Right lobe of liver (tissue), 6 donors: ENCODE results near the gene POLR2H. TPM values are rescaled to one million over a fixed set of nuclear protein-coding genes. Genes with fewer than 3 reads are reported as not detected.

Experiments used
- ATAC-seq, 4 donors: fragments of 200-7000 bp; cut with Tn5 transposase; one replicate each; pipeline ENCODE4 v1.9.1; 2020; ENCODE audit warnings: mild to moderate bottlenecking in 4 of 4, moderate library complexity in 4 of 4
- DNase-seq, 3 donors: peaks; one replicate each; pipeline ENCODE4 v3.0.0-alpha.2; 2020
- H3K27ac ChIP-seq, 3 donors: fragments of 200-600 bp; one replicate each; pipeline ENCODE4 v1.8.0; 2022
- H3K27me3 ChIP-seq, 2 donors: fragments of 200-600 bp; one replicate each; pipeline ENCODE4 v1.8.0; 2022
- H3K36me3 ChIP-seq, 4 donors: fragments of 200-600 bp; sonication (generic) in 1 of 4; one replicate each; pipeline versions ENCODE4 v1.5.1 to v1.8.0; 2017 to 2022; ENCODE audit warnings: control low read depth in 1 of 4
- H3K4me1 ChIP-seq, 4 donors: fragments of 200-600 bp; sonication (generic) in 1 of 4; one replicate each; pipeline versions ENCODE4 v1.5.1 to v1.8.0; 2017 to 2022; ENCODE audit warnings: control low read depth in 1 of 4
- H3K4me3 ChIP-seq, 3 donors: fragments of 200-600 bp; one replicate each; pipeline ENCODE4 v1.8.0; 2022
- H3K9me3 ChIP-seq, 4 donors: fragments of 200-600 bp; sonication (generic) in 1 of 4; one replicate each; pipeline versions ENCODE4 v1.5.1 to v1.8.0; 2017 to 2022; ENCODE audit warnings: control low read depth in 1 of 4
- POLR2A ChIP-seq: fragments of 450-650 bp; IDR thresholded peaks from one replicate; pipeline ENCODE4 v1.6.1; 2017; ENCODE audit warnings: antibody characterized with exemption, mild to moderate bottlenecking
- WGBS: methylation state at CpG from one replicate; pipeline ENCODE4 v1.1.6; 2018; ENCODE audit warnings: low coverage, low lambda C conversion rate; ENCODE audit not compliant: insufficient coverage; ENCODE audit errors: missing lambda C conversion rate; 5-methylcytosine and 5-hydroxymethylcytosine counted together
- intact Hi-C, 2 donors: fragments of 100-400 bp; cut with DNase I; formaldehyde crosslinking; loops; one replicate each; pipeline versions ENCODE4 v1.11.2 to v1.14.1; 2022
- total RNA-seq, 6 experiments: library from RNA; depleted of rRNA in 2 of 6; stranded (reverse); fragments of >200 nt in 2 of 6; fragmentation: NEBNext Ultra II Directional in 3 of 6; extraction: Animal tissue kit (Norgen Biotek cat#: 25700) in 3 of 6; gene quantifications; one replicate each; pipeline versions ENCODE4 v1.1.0 to v1.2.4, GENCODE V29; 2016 to 2023
- TF ChIP-seq, protein P1 (sequence below), 4 donors: fragments of 200-600 bp in 3 of 4; fragments of 450-650 bp in 1 of 4; IDR thresholded peaks; one replicate each; pipeline versions ENCODE4 v1.5.1 to v1.8.0; 2016 to 2022; ENCODE audit warnings: antibody characterized with exemption in 4 of 4, mild to moderate bottlenecking in 2 of 4
- donor health status: DM: no; HTN: yes; CAD: no.
- donor health status: DM: no; HTN: no; CAD: no.
- donor health status: DM: no; HTN: no; CAD: no.
- donor health status: DM: no; HTN: yes; CAD: no.
- donor health status: DM: no; HTN: yes; CAD: no.

POLR2H gene
- total RNA-seq, 6 experiments from 2014 or later, result 27.4 to 65.7 (median 35.3) TPM

DNA sequence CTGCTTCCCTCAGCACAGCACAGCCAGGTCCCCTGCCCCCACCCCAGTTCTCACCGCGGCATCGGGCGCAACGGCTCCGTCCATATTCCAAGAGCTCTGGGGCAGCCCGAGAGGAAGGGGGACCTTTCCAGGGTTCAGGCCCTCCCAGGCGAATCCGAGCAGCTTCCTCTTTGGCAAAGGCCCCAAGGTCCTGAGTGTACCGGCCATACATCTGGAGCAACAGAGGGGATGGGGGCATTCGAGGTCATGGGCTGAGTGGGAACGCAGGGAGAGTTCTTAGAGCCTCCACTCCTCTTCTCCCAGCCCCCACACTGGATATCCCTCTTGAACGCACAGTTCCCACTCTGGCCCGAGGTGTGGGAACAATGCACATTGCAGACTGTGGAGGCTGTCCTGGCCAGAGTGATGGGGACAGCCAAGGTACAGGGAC lies 2.6 kb upstream of the POLR2H start:
- DNase-seq, result peak in 2 of 3 donors; percentile 42 to 47
- whole genome bisulfite sequencing, result 46% methylated on average over 6 of the region's 14 CpGs
- intact Hi-C loops, result no loop called here

DNA sequence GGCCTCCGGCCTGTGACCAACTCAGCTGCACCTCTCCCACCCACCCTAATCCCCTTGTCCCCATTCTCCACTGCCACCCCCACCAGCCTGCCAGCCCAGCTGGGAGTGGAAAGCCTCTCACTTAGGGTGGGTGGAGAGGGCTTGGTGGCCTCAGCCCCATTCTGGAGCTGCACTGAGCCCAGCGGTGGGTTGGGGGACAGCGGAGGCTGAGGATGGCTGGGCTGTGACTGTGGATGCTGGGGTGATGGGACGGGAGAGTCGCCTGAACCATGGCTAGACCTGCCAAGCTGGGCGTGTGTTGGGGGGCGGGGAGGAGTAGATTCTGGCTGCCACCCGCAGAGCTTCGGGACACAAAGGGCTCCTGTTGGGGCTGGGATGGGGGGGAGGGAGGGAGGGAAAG lies 1.9 kb upstream of the POLR2H start:
- peak in 1 of 3 donors; percentile 47 for DNase-seq
- TF ChIP-seq, protein P1, sequence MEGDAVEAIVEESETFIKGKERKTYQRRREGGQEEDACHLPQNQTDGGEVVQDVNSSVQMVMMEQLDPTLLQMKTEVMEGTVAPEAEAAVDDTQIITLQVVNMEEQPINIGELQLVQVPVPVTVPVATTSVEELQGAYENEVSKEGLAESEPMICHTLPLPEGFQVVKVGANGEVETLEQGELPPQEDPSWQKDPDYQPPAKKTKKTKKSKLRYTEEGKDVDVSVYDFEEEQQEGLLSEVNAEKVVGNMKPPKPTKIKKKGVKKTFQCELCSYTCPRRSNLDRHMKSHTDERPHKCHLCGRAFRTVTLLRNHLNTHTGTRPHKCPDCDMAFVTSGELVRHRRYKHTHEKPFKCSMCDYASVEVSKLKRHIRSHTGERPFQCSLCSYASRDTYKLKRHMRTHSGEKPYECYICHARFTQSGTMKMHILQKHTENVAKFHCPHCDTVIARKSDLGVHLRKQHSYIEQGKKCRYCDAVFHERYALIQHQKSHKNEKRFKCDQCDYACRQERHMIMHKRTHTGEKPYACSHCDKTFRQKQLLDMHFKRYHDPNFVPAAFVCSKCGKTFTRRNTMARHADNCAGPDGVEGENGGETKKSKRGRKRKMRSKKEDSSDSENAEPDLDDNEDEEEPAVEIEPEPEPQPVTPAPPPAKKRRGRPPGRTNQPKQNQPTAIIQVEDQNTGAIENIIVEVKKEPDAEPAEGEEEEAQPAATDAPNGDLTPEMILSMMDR (IDR thresholded peaks at IDR 0.05), result no peak
- TF ChIP-seq POLR2A, result no peak
- no CpG with 5 or more reads among the region's 9 CpGs for WGBS
- no peak overlapping the region for H3K4me3 ChIP-seq
- H3K27ac ChIP-seq, result no peak overlapping the region
- H3K27me3 ChIP-seq, result no peaks in the 10 kb centered on the region
- no peaks in the 10 kb centered on the region for H3K9me3 ChIP-seq
- peaks cover 0 to 18% (median 7%) of the 10 kb centered on the region in 4 donors for H3K4me1 ChIP-seq
- ATAC-seq, result no peak
- intact Hi-C loops, result no loop called here
- peaks cover 0 to under 1% (median 0%) of the 10 kb centered on the region in 4 donors for H3K36me3 ChIP-seq

More for the DNA sequence above, 2.6 kb upstream of the POLR2H start:
- ATAC-seq, result no peak
- H3K9me3 ChIP-seq, result no peaks in the 10 kb centered on the region
- H3K4me3 ChIP-seq, result no peak overlapping the region
- no peaks in the 10 kb centered on the region for H3K27me3 ChIP-seq
- H3K4me1 ChIP-seq, result peaks cover 0 to 12% (median 3%) of the 10 kb centered on the region in 4 donors
- no peak for TF ChIP-seq POLR2A
- TF ChIP-seq, protein P1 (IDR thresholded peaks at IDR 0.05), result no peak
- H3K27ac ChIP-seq, result no peak overlapping the region
- no peaks in the 10 kb centered on the region for H3K36me3 ChIP-seq

DNA sequence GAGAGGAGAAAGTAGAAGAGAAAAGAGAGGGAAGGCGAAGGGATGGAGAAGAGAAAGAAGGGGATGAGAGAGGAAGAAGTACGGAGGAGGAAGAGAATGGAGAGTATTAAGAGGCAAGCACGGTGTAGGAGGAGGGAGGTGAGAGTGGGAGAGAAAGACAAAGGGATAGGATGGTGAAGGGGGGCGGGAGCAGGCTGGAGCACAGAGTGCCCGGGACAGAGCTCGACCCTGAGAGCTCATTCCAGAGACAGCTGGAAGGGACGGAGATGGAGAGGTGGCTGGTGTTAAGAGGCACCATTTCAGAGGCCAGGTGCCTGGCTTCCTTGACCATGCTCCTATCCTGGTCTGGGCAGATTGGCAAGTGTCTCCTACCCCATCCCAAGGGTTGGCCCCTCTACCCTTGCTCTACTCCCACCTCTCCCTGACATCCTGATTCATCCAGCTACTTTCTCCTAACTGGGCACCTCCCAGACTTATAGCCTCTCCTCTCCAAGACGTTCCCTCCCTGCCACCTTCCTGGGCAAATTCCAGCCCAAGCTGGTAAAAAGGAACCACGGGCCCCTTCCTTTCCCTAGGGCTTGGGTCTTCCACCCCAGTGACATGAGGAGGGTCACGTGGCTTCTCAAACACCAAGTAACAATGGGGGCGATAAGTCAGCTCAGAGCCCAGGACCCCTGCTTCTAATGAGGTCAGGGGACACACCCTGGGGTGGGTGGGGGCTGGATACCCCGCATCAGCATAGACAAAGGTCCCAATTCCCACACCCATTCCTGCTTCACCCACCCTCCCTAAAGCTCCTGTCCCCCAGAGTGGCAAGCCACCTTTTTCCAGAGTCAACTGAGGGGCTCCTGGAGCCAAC lies 1.2 kb upstream of the POLR2H start:
- intact Hi-C loops, result no loop called here
- Histone ChIP-seq H3K4me1 (peaks cover 0 to 19% (median 8%) of the 10 kb centered on the region in 4 donors), H3K36me3 (peaks cover 0 to 7% (median under 1%) of the 10 kb centered on the region in 4 donors), H3K4me3 (peak overlapping the region in 1 of 3 donors; percentile 75), H3K27ac (no peak overlapping the region), H3K27me3 (no peaks in the 10 kb centered on the region), H3K9me3 (no peaks in the 10 kb centered on the region)
- DNase-seq (peak in 1 of 3 donors; percentile 25), ATAC-seq (no peak)
- TF ChIP-seq, protein P1 (IDR thresholded peaks at IDR 0.05), result no peak
- TF ChIP-seq POLR2A, result no peak
- WGBS, result 80% methylated on average over 10 of the region's 12 CpGs

DNA sequence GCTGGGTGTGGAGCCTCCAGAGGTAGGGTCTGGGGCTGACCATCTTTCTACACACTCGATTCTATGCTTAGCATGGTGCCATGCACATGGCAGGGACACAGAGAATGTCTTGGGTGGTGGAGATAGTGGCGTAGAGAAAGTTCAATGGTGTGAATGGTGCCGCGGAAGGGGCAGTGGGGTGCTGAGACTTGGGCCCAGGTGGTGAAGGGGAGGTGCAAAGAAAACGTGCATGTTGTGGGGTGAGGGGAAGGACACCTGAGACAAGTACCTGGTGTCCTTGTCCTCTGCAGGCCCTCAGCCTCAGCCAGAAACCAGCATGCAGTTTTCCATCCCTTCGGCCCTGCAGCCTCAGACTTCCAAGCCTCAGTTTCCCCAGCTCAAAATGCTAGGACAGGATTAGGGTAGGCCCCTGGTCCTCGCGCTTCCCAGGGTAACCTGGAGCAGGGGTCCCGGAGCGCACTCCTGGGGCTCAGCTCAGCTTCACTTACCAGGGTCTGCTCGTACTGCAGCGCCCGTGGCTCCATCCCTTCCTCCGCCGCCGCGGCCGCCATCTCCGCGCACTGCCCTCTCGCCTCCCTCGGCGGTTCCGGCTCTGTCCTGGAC lies 480 bp upstream of the POLR2H start:
- Histone ChIP-seq H3K36me3 (peaks cover 0 to 8% (median 2%) of the 10 kb centered on the region in 4 donors), H3K9me3 (no peaks in the 10 kb centered on the region), H3K27ac (peak overlapping the region; percentile 5 to 98 (median 95)), H3K27me3 (no peaks in the 10 kb centered on the region), H3K4me3 (peak overlapping the region; percentile 75 to 97 (median 85)), H3K4me1 (peaks cover 0 to 19% (median 8%) of the 10 kb centered on the region in 4 donors)
- intact Hi-C loops, result no loop called here
- 50% methylated on average over 5 of the region's 24 CpGs for WGBS
- DNase-seq, result peak in 1 of 3 donors; percentile 40
- no peak for ATAC-seq
- TF ChIP-seq POLR2A, result no peak
- TF ChIP-seq, protein P1 (IDR thresholded peaks at IDR 0.05), result no peak
